ENCODE measurements around the gene SBF2.

The SBF2 gene

DNA sequence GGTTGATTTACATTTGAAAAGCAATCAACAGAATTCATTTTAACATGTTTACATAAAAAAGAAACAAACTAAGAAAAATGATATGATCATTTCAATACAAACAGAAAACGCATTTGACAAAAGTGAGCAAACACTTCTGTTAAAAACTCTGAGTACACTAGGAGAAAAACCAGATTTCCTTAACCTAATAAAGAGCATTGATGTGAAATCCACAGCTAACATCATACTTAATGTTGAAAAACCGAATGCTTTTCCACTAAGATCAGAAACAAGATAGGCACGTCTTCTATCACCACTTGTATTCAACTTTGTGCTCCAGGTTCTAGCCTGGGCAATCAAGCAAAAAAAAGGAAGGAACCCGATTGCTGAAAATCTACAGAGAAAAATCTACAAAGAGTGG, 227.6 kb downstream of the SBF2 start:
- TF ChIP-seq GABPA (IDR thresholded peaks at IDR 0.05; ENCODE audit: low read depth) (no peak), CTCF (IDR thresholded peaks at IDR 0.05; ENCODE audit: insufficient read depth, low read length) (no peak), SPI1 (IDR thresholded peaks at IDR 0.05; ENCODE audit: borderline replicate concordance, low read depth) (no peak)
- TF ChIP-seq, protein P1, sequence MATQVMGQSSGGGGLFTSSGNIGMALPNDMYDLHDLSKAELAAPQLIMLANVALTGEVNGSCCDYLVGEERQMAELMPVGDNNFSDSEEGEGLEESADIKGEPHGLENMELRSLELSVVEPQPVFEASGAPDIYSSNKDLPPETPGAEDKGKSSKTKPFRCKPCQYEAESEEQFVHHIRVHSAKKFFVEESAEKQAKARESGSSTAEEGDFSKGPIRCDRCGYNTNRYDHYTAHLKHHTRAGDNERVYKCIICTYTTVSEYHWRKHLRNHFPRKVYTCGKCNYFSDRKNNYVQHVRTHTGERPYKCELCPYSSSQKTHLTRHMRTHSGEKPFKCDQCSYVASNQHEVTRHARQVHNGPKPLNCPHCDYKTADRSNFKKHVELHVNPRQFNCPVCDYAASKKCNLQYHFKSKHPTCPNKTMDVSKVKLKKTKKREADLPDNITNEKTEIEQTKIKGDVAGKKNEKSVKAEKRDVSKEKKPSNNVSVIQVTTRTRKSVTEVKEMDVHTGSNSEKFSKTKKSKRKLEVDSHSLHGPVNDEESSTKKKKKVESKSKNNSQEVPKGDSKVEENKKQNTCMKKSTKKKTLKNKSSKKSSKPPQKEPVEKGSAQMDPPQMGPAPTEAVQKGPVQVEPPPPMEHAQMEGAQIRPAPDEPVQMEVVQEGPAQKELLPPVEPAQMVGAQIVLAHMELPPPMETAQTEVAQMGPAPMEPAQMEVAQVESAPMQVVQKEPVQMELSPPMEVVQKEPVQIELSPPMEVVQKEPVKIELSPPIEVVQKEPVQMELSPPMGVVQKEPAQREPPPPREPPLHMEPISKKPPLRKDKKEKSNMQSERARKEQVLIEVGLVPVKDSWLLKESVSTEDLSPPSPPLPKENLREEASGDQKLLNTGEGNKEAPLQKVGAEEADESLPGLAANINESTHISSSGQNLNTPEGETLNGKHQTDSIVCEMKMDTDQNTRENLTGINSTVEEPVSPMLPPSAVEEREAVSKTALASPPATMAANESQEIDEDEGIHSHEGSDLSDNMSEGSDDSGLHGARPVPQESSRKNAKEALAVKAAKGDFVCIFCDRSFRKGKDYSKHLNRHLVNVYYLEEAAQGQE (IDR thresholded peaks at IDR 0.05; ENCODE audit: insufficient replicate concordance, low read depth) = no peak
- Histone ChIP-seq H3K4me3 (replicated peaks; ENCODE audit: insufficient read depth, low read length) (no peak overlapping the region), H3K27me3 (ENCODE audit: insufficient read depth, poor library complexity, severe bottlenecking) (no peaks in the 10 kb centered on the region), H3K27ac (replicated peaks) (no peak overlapping the region)
- no peak for DNase-seq (ENCODE audit: low read depth in 1 of 2, low spot score in 1 of 2)

DNA sequence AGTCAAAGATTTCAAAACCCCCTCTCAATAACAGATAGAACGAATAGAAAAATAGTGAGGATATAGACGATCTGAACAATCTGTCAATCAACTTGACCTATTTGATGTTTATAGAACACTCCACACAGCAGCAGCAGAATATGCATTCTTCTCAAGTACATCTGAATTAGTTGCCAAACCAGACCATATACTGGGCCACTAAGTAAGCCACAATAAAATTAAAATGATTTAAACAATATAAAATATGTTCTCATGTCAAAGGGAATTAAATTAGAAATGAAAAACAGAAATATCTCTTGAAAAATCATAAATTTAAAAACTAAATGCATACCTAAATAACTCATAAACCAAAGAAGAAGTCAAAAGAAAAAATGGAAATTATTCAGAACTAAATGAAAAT, 229.2 kb downstream of the SBF2 start:
- TF ChIP-seq POLR2AphosphoS5 (IDR thresholded peaks at IDR 0.05; ENCODE audit: low read depth) = no peak
- no peak for TF ChIP-seq GABPA (IDR thresholded peaks at IDR 0.05; ENCODE audit: low read depth)
- TF ChIP-seq SPI1 (IDR thresholded peaks at IDR 0.05; ENCODE audit: borderline replicate concordance, low read depth) = no peak
- no peak overlapping the region for H3K27ac ChIP-seq (replicated peaks)
- no peak for DNase-seq (ENCODE audit: low read depth in 1 of 2, low spot score in 1 of 2)
- no peak overlapping the region for H3K4me3 ChIP-seq (replicated peaks; ENCODE audit: insufficient read depth, low read length)
- H3K27me3 ChIP-seq (ENCODE audit: insufficient read depth, poor library complexity, severe bottlenecking) = no peaks in the 10 kb centered on the region

- no peak overlapping the region for H3K27ac ChIP-seq (replicated peaks)
- H3K27me3 ChIP-seq (ENCODE audit: insufficient read depth, poor library complexity, severe bottlenecking) = no peaks in the 10 kb centered on the region
- H3K4me3 ChIP-seq (replicated peaks; ENCODE audit: insufficient read depth, low read length) = no peak overlapping the region
- TF ChIP-seq POLR2AphosphoS5 (IDR thresholded peaks at IDR 0.05; ENCODE audit: low read depth) = no peak
- DNase-seq (ENCODE audit: low read depth in 1 of 2, low spot score in 1 of 2) = no peak
Observed at GRCh38 chr11:10058356-10058755, 235.7 kb downstream of the SBF2 start.

GRCh38 chr11:10051868-10052586, 242.0 kb downstream of the SBF2 start:
- H3K27ac ChIP-seq (replicated peaks) = no peak overlapping the region
- TF ChIP-seq, protein P1 (IDR thresholded peaks at IDR 0.05; ENCODE audit: insufficient replicate concordance, low read depth) = no peak
- no peak for TF ChIP-seq POLR2AphosphoS5 (IDR thresholded peaks at IDR 0.05; ENCODE audit: low read depth)
- TF ChIP-seq CTCF (IDR thresholded peaks at IDR 0.05; ENCODE audit: insufficient read depth, low read length) = no peak
- TF ChIP-seq GABPA (IDR thresholded peaks at IDR 0.05; ENCODE audit: low read depth) = no peak
- no peak for TF ChIP-seq SPI1 (IDR thresholded peaks at IDR 0.05; ENCODE audit: borderline replicate concordance, low read depth)
- H3K4me3 ChIP-seq (replicated peaks; ENCODE audit: insufficient read depth, low read length) = no peak overlapping the region
- DNase-seq (ENCODE audit: low read depth in 1 of 2, low spot score in 1 of 2) = no peak
- no peaks in the 10 kb centered on the region for H3K27me3 ChIP-seq (ENCODE audit: insufficient read depth, poor library complexity, severe bottlenecking)

DNA sequence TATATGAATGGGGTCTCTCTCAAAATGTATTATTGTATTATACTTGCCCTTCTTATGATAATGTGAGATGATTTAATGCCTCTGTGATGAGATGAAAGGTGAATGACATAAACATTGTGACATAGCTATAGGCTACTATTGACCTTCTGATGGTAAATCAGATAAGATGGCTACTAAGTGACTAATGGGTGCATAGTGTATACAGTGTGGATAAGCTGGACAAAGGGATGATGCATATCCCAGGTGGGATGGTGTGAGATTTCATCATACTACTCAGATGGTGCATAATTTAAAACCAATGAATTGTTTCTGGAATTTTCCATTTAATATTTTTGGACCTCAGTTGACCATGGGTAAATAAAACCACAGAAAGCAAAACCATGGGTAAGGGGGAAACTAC, 243.5 kb downstream of the SBF2 start:
- Histone ChIP-seq H3K27me3 (ENCODE audit: insufficient read depth, poor library complexity, severe bottlenecking) (no peaks in the 10 kb centered on the region), H3K27ac (replicated peaks) (no peak overlapping the region), H3K4me3 (replicated peaks; ENCODE audit: insufficient read depth, low read length) (no peak overlapping the region)
- no peak for TF ChIP-seq GABPA (IDR thresholded peaks at IDR 0.05; ENCODE audit: low read depth)
- TF ChIP-seq, protein P1 (IDR thresholded peaks at IDR 0.05; ENCODE audit: insufficient replicate concordance, low read depth) = no peak
- no peak for TF ChIP-seq POLR2AphosphoS5 (IDR thresholded peaks at IDR 0.05; ENCODE audit: low read depth)
- no peak for TF ChIP-seq SPI1 (IDR thresholded peaks at IDR 0.05; ENCODE audit: borderline replicate concordance, low read depth)
- no peak for TF ChIP-seq CTCF (IDR thresholded peaks at IDR 0.05; ENCODE audit: insufficient read depth, low read length)
- no peak for DNase-seq (ENCODE audit: low read depth in 1 of 2, low spot score in 1 of 2)
